GM21786 (cell line): ENCODE data around the gene ERGIC2.
"Not testable (repeated sequence)": the region's sequence is repeated elsewhere in the genome, so short reads cannot be mapped to it uniquely, and the experiment has no call there.

ENCODE experiments used
- ATAC-seq: cut with Tn5 transposase; IDR thresholded peaks from one replicate; pipeline ENCODE4 v1.9.1; 2021; ENCODE audit not compliant: unreplicated experiment

Gene ERGIC2

GRCh38 chr12:29380536-29381523 is at the start of gene ERGIC2:
ERGIC2 (minus strand) TSS chr12:29381172; CDS start chr12:29371633, 9,539 bp downstream.
- peak; percentile 97 for ATAC-seq

DNA sequence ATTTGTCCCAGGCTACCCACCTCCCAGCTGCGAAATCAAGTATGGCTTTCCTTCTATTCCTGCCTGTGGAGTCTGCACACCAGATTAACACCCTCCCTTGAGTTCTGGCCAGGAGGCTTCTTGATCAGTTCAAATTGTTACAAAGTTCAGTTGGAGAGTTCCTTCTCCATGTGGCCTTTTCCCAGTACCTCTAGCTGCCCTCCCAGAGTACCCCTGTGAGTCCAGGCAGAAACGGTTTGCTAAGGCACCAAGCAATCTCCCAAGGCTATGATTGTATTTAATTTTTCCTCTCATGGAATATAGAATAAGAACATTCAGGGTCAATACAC is 49.7 kb upstream of the ERGIC2 start:
- no peak for ATAC-seq

GRCh38 chr12:29429999-29430715 is 49.2 kb upstream of the ERGIC2 start:
- no peak for ATAC-seq

- ATAC-seq: peak; percentile 60
These were observed 47.7 kb upstream of the ERGIC2 start for GRCh38 chr12:29428633-29429032.

GRCh38 chr12:29427964-29428363 is 47.0 kb upstream of the ERGIC2 start:
- peak; percentile 97 for ATAC-seq

DNA sequence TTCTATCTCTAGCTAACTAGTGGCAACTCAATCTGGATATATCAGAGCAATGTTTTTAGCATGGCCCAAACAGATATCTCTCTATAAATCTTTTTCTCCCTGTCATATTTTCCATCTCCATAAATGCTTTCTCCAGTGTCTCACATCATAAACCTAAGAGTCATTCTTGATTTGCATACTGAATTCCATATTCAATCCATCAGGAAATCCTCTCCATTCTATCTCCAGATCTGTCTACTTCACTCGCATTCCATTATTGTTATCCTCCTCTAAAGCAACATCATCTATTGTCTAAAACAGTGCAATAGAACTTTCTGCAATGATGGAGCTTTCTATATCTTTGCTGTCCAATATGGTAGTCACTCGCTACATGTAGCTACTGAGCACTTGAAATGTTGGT is 45.5 kb upstream of the ERGIC2 start:
- ATAC-seq: no peak

DNA sequence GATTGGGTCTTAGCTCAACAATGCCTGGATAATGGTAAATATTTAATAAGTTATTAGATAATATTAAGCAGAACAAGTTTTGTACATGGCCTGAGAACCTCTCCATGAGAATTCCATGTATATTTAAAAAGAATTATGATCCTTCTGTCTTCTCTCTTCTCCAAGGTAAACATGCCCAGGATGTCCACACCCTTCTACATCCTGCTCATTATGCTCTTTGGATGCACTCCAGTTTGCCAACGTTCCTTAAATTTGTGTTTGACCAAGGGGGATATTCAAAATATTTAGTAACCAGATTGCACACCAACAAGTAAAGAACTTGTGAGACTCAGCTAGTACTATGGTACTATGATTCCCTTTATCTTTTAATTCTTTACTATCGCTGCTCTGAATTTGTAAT is 44.8 kb upstream of the ERGIC2 start:
- ATAC-seq: no peak

DNA sequence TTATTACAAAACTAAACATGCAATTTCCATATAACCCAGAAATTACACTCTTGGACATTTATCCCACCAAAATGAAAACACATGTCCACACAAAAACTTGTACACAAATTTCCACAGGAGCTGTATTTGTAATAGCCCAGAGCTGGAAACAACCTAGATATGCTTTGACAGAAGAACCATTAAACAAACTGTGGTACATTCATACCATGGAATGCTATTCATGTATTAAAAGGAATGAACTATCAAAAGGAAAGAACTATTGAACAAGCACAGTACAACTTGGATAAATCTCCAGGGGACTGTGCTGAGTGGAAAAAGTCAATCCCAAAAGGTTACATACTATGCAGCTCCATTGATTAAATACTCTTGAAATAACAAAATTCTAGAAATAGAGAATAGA is 35.8 kb upstream of the ERGIC2 start:
- no peak for ATAC-seq

DNA sequence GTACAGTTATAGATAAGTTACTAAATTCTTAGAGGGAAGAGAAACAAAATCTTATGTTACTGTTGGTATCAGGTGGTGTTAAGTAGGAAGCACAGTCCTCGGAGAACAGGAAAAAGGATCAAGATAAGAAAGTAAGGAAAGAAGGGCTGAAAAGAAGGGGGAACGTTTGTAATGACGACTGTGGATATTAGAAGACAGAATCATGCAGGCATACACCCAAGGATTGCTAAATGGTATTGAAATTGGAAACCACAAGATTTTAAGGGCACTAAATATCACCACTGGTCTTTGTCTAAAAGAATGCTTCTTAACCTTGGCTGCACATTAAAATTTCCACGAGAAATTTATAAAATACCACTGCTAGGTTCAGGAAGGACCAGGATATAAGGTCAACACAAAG is 34.1 kb upstream of the ERGIC2 start:
- no peak for ATAC-seq

DNA sequence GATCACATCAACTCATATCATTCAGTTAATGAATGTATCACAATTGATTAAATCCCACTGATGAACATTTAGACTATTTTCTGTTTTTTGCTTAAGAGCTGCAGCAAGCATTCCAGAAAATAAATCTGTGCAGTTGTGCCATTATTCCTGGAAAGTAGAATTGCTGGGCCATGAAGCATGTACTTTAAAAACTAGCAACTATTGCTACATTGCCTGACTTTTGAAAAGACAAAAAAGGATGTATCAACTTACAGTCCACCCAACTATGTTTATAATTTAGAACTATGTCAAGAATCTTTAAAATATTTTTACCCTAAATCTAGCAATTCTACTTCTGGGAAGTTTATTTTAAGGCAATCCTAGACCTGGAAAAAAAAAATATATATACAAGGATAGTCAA is 33.4 kb upstream of the ERGIC2 start:
- ATAC-seq: no peak

DNA sequence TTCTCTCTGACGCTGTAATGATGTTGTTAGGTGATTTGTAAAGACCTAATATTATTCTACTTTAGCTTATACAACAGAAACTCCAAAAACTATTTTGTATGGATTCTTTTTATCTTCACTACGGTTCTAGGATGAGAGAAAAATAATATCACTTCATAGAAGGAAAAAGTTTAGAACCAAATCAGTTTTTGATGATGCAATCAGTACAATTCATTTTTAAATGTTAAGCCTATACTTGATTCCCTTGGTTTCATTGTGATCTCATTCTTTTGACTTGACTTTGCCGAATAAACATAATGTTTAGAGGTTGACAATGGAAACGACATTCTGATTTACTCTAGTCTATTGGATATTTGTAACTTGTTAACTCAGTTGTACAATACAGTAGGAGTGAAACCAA is 24.6 kb upstream of the ERGIC2 start:
- ATAC-seq: no peak

- ATAC-seq: no peak
These were observed 23.0 kb upstream of the ERGIC2 start for GRCh38 chr12:29403991-29404390.

DNA sequence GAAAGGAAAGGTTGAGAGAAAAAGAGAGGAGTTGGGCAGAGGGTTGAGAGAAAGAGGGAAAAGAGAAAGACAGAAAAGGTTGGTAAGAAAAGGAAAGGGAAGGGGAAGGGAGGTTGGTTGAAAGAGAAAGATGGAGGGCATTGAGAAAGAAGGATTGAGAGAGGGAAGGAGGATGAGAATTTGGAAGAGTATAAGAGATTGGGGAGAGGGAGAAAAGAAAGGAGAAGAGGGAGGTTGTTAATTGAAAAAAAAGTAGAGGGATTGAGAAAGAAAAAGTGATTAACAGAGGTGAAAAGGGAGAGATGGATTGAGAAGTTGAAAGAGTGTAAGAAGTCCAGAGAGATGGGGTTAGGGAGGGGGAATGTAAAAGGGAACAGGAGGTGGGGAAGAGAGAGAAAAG is 21.5 kb upstream of the ERGIC2 start:
- no peak for ATAC-seq

DNA sequence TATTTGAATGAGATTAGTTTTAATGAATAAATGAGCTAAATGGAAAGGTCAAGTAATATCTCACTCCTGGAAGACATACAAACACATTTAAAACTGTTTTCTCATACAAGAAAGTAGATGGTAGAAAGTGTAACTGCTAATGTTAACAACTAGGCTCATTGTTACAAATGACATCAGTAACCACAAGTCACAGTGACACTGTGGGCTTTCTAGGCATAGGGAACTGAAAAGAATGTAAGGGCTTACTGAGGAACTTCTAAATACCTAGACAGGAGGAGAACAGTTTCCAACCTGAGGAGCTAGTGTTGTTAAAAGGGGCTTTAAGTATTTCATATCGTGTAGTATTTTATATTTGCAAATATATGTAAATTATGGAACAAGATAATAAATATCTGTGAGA is 17.5 kb upstream of the ERGIC2 start:
- ATAC-seq: peak; percentile 94

DNA sequence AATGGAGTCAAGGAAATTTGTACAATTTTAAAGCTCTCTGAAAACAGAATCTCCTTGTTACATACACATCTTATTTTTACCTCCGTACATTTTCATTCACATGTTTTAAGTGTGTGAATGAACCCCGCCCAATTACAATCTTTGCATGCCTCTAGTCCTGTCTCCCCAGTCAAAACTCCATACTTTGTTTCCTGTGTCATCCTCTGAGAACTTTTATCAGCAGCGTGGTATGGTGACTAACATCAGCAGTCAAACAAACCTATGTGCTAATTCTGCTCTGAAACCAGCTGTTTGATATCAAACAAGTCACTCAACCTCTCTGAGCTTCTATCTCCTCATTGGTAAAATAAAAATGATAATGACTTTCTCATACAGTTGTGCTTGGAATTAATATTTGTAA is 15.8 kb upstream of the ERGIC2 start:
- no peak for ATAC-seq

DNA sequence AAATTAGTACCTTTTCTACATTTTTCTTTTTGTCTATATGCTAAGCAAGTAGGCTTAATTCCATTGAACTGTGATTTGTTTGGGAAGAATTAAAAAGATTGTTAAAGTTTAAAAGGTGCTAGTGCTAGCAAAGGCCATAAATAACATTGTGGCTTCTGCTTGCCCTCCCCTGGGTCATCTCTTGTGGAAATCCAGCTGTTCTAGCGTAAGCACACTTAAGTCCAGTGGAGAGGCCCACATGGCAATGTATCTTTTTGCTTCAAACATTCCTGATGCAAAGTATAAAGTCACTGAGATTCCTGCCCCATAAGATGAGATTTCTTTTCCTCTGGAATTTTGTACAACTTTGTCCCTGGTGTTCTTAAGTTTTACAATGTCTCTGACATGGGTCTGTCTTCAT is 14.4 kb upstream of the ERGIC2 start:
- no peak for ATAC-seq

- not testable (repeated sequence) for ATAC-seq
These were observed 9.4 kb upstream of the ERGIC2 start for GRCh38 chr12:29390419-29390818.

- ATAC-seq: no peak
These were observed 8.4 kb upstream of the ERGIC2 start for GRCh38 chr12:29389295-29389919.

DNA sequence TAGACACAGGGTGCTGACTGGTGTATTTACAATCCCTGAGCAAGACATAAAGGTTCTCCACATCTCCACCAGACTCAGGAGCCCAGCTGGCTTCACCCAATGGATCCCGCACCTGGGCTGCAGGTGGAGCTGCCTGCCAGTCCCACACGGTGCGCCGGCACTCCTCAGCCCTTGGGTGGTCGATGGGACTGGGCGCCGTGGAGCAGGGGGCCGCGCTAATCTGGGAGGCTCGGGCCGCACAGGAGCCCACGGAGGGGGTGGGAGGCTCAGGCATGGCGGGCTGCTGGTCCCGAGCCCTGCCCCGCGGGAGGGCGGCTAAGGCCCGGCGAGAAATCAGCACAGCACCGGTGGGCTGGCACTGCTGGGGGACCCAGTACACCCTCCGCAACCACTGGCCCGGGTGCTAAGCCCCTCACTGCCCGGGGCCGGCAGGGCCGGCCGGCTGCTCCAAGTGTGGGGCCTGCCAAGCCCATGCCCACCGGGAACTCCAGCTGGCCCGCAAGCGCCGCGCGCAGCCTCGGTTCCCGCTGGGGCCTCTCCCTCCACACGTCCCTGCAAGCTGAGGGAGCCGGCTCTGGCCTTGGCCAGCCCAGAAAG is 5.2 kb upstream of the ERGIC2 start:
- ATAC-seq: not testable (repeated sequence)

- ATAC-seq: not testable (repeated sequence)
These were observed 4.2 kb upstream of the ERGIC2 start for GRCh38 chr12:29385194-29385593.

DNA sequence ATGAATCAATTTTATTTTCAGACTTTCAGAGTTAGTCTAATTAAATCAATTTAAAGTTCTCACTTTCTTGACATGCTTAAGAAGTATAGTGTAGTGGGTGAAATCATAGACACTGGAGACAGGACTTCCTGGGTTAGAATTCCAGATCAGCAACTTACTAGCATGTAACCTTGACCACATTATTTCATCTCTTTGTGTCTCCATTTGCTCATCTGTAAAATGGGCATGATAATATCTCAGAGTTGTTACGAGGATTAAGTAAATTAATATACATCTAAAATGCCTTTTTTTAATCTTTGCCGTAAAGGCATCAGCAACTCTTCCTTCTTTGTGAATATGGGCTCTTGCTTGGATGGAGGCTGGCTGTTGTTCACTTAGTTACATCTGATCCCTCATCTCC is 1.3 kb upstream of the ERGIC2 start:
- no peak for ATAC-seq
